ENCODE results near the gene APOL1.

- no peak for TF ChIP-seq POLR2A (IDR thresholded peaks at IDR 0.05)
- TF ChIP-seq CTCF (IDR thresholded peaks at IDR 0.05): no peak
Measured at GRCh38 chr22:36305813-36306212, 52.9 kb downstream of the APOL1 start.
